Immature natural killer cell (primary cell): Measurements from ENCODE around the gene NPC1L1. TPM values are rescaled to one million over a fixed set of nuclear protein-coding genes. Genes with fewer than 3 reads are reported as not detected.

Experiments used
- DNase-seq, 3 donors: peaks; one replicate each; pipeline ENCODE4 v3.0.0; 2022; ENCODE audit warnings: mixed read lengths in 1 of 3
- H3K27ac Mint-ChIP-seq, 6 donors: one replicate each; pipeline ENCODE4 v1.8.0; 2020; ENCODE audit warnings: mixed read lengths in 6 of 6, mild to moderate bottlenecking in 5 of 6, inconsistent platforms in 4 of 6, moderate library complexity in 3 of 6
- H3K27me3 Mint-ChIP-seq, 3 donors: one replicate each; pipeline ENCODE4 v1.8.0; 2020 to 2021; ENCODE audit warnings: low read depth in 3 of 3, mild to moderate bottlenecking in 3 of 3, mixed read lengths in 3 of 3, moderate library complexity in 3 of 3, inconsistent platforms in 1 of 3
- H3K36me3 Mint-ChIP-seq, 3 donors: one replicate each; pipeline ENCODE4 v1.8.0; 2020; ENCODE audit warnings: mixed read lengths in 3 of 3, inconsistent platforms in 2 of 3, mild to moderate bottlenecking in 2 of 3
- H3K4me1 Mint-ChIP-seq, 2 donors: one replicate each; pipeline ENCODE4 v1.8.0; 2020; ENCODE audit warnings: inconsistent platforms in 2 of 2, mild to moderate bottlenecking in 2 of 2, mixed read lengths in 2 of 2, moderate library complexity in 1 of 2
- H3K4me3 Mint-ChIP-seq, 5 donors: one replicate each; pipeline ENCODE4 v1.8.0; 2020; ENCODE audit warnings: mild to moderate bottlenecking in 5 of 5, mixed read lengths in 5 of 5, inconsistent platforms in 3 of 5, moderate library complexity in 3 of 5
- H3K9me3 Mint-ChIP-seq, 6 donors: one replicate each; pipeline ENCODE4 v1.8.0; 2020; ENCODE audit warnings: mild to moderate bottlenecking in 6 of 6, mixed read lengths in 6 of 6, inconsistent platforms in 4 of 6, moderate library complexity in 3 of 6
- polyA plus RNA-seq, 3 donors: library from polyadenylated mRNA; unstranded; fragments of 300-500 nt; fragmentation: Illumina TruSeq; gene quantifications; one replicate each; pipeline ENCODE4 v1.2.3, GENCODE V29; 2021

NPC1L1 gene
- not detected for polyA plus RNA-seq

GRCh38 chr7:44541028-44541869 lies at the start of gene NPC1L1:
Gene NPC1L1 (minus strand): TSS chr7:44541330. CDS start chr7:44541259, 71 bp downstream.
- H3K36me3 Mint-ChIP-seq, result no peaks in the 10 kb centered on the region
- peaks cover 2 to 3% (median 2%) of the 10 kb centered on the region in 3 donors for H3K27me3 Mint-ChIP-seq
- no peaks in the 10 kb centered on the region for H3K9me3 Mint-ChIP-seq
- H3K4me1 Mint-ChIP-seq, result no peaks in the 10 kb centered on the region
- no peak for DNase-seq
- H3K27ac Mint-ChIP-seq, result no peak within 1 kb of the TSS
- H3K4me3 Mint-ChIP-seq, result no peak within 1 kb of the TSS

- H3K27ac Mint-ChIP-seq, result no peak overlapping the region
- peaks cover 0 to 4% (median 0%) of the 10 kb centered on the region in 3 donors for H3K36me3 Mint-ChIP-seq
- no peak for DNase-seq
- no peak overlapping the region for H3K4me3 Mint-ChIP-seq
- H3K9me3 Mint-ChIP-seq, result no peaks in the 10 kb centered on the region
- H3K4me1 Mint-ChIP-seq, result peaks cover 3 to 6% of the 10 kb centered on the region in 2 donors
- H3K27me3 Mint-ChIP-seq, result no peaks in the 10 kb centered on the region
Measured at GRCh38 chr7:44590910-44591309, 49.8 kb upstream of the NPC1L1 start.

- Mint-ChIP-seq H3K4me3 (no peak overlapping the region), H3K36me3 (no peaks in the 10 kb centered on the region), H3K27ac (peak overlapping the region in 4 of 6 donors; percentile 5 to 39 (median 22)), H3K4me1 (peaks cover 3 to 6% of the 10 kb centered on the region in 2 donors), H3K27me3 (no peaks in the 10 kb centered on the region), H3K9me3 (no peaks in the 10 kb centered on the region)
- peak; percentile 57 to 67 (median 57) for DNase-seq
Measured at GRCh38 chr7:44587843-44588711, 46.9 kb upstream of the NPC1L1 start.

GRCh38 chr7:44583146-44583865 lies 42.2 kb upstream of the NPC1L1 start:
- Mint-ChIP-seq H3K36me3 (peaks cover 9 to 14% (median 12%) of the 10 kb centered on the region in 3 donors), H3K4me3 (peak overlapping the region; percentile 86 to 93 (median 90)), H3K4me1 (peaks cover 35 to 40% of the 10 kb centered on the region in 2 donors), H3K27ac (peak overlapping the region; percentile 95 to 98 (median 96)), H3K9me3 (no peaks in the 10 kb centered on the region), H3K27me3 (peaks cover 7 to 11% (median 7%) of the 10 kb centered on the region in 3 donors)
- no peak for DNase-seq

- Mint-ChIP-seq H3K9me3 (no peaks in the 10 kb centered on the region), H3K4me1 (peaks cover 34 to 36% of the 10 kb centered on the region in 2 donors), H3K36me3 (peaks cover 9 to 14% (median 12%) of the 10 kb centered on the region in 3 donors), H3K27ac (peak within 1 kb of the TSS; percentile 95 to 98 (median 96)), H3K4me3 (peak within 1 kb of the TSS; percentile 86 to 93 (median 90)), H3K27me3 (peaks cover 7 to 11% (median 9%) of the 10 kb centered on the region in 3 donors)
- peak; percentile 100 for DNase-seq
Measured at GRCh38 chr7:44581879-44582603, 40.9 kb upstream of the NPC1L1 start, which contains the start of gene TMED4. Gene TMED4 (minus strand): TSS chr7:44582231. CDS start chr7:44582206, 25 bp downstream.

GRCh38 chr7:44580945-44581878 lies 40.1 kb upstream of the NPC1L1 start:
- Mint-ChIP-seq H3K4me3 (peak overlapping the region; percentile 86 to 93 (median 90)), H3K36me3 (peaks cover 9 to 14% (median 12%) of the 10 kb centered on the region in 3 donors), H3K9me3 (no peaks in the 10 kb centered on the region), H3K4me1 (peaks cover 35 to 36% of the 10 kb centered on the region in 2 donors), H3K27me3 (peaks cover 7 to 11% (median 9%) of the 10 kb centered on the region in 3 donors), H3K27ac (peak overlapping the region; percentile 95 to 98 (median 96))
- no peak for DNase-seq

- peaks cover 0 to 9% (median 7%) of the 10 kb centered on the region in 3 donors for H3K27me3 Mint-ChIP-seq
- peaks cover 51 to 62% of the 10 kb centered on the region in 2 donors for H3K4me1 Mint-ChIP-seq
- peaks cover 9 to 29% (median 12%) of the 10 kb centered on the region in 3 donors for H3K36me3 Mint-ChIP-seq
- H3K9me3 Mint-ChIP-seq, result no peaks in the 10 kb centered on the region
- H3K27ac Mint-ChIP-seq, result peak overlapping the region; percentile 3 to 81 (median 57)
- H3K4me3 Mint-ChIP-seq, result peak overlapping the region in 4 of 5 donors; percentile 11 to 62 (median 36)
- no peak for DNase-seq
Measured at GRCh38 chr7:44576228-44576627, 35.1 kb upstream of the NPC1L1 start.

GRCh38 chr7:44575054-44575453 lies 33.9 kb upstream of the NPC1L1 start:
- Mint-ChIP-seq H3K9me3 (no peaks in the 10 kb centered on the region), H3K27me3 (peaks cover 0 to 9% (median 7%) of the 10 kb centered on the region in 3 donors), H3K4me1 (peaks cover 41 to 52% of the 10 kb centered on the region in 2 donors), H3K4me3 (peak overlapping the region; percentile 62 to 97 (median 97)), H3K36me3 (peaks cover 9 to 35% (median 11%) of the 10 kb centered on the region in 3 donors), H3K27ac (peak overlapping the region; percentile 95 to 99 (median 98))
- no peak for DNase-seq

- Mint-ChIP-seq H3K4me3 (peak overlapping the region; percentile 92 to 97 (median 97)), H3K4me1 (peaks cover 36 to 45% of the 10 kb centered on the region in 2 donors), H3K27me3 (peaks cover 0 to 9% (median 7%) of the 10 kb centered on the region in 3 donors), H3K27ac (peak overlapping the region; percentile 95 to 99 (median 98)), H3K9me3 (no peaks in the 10 kb centered on the region), H3K36me3 (peaks cover 2 to 35% (median 4%) of the 10 kb centered on the region in 3 donors)
- DNase-seq, result no peak
Measured at GRCh38 chr7:44574287-44574872, 33.2 kb upstream of the NPC1L1 start.

- peak within 1 kb of the TSS; percentile 95 to 99 (median 98) for H3K27ac Mint-ChIP-seq
- H3K9me3 Mint-ChIP-seq, result no peaks in the 10 kb centered on the region
- peak within 1 kb of the TSS; percentile 92 to 97 (median 97) for H3K4me3 Mint-ChIP-seq
- peaks cover 36 to 39% of the 10 kb centered on the region in 2 donors for H3K4me1 Mint-ChIP-seq
- H3K27me3 Mint-ChIP-seq, result peaks cover 0 to 9% (median 7%) of the 10 kb centered on the region in 3 donors
- peak; percentile 89 to 91 (median 90) for DNase-seq
- peaks cover 3 to 36% (median 4%) of the 10 kb centered on the region in 3 donors for H3K36me3 Mint-ChIP-seq
Measured at GRCh38 chr7:44573464-44574286, 32.5 kb upstream of the NPC1L1 start, which contains the start of gene DDX56. Gene DDX56 (minus strand): TSS chr7:44573908. CDS start chr7:44573895, 13 bp downstream.
